H1 (cell line): Measurements from ENCODE around the gene PRDX3. TPM values are rescaled to one million over a fixed set of nuclear protein-coding genes. Genes with fewer than 3 reads are reported as not detected.

Experiments
- ATF2 ChIP-seq: IDR thresholded peaks from 2 replicates; pipeline ENCODE4 v1.6.1; 2012; ENCODE audit warnings: low read length, inconsistent platforms
- ATF3 ChIP-seq: IDR thresholded peaks from 2 replicates; pipeline ENCODE4 v1.6.1; 2011; ENCODE audit warnings: low read depth, mild to moderate bottlenecking, low read length; ENCODE audit not compliant: insufficient read depth
- BRCA1 ChIP-seq: IDR thresholded peaks from 2 replicates; pipeline ENCODE4 v1.6.1; 2012; ENCODE audit warnings: low read depth, low read length, improper control_type of control experiment
- CHD2 ChIP-seq: IDR thresholded peaks from 2 replicates; pipeline ENCODE4 v1.6.1; 2012; ENCODE audit warnings: low read length, improper control_type of control experiment
- CTCF ChIP-seq, 3 experiments: IDR thresholded peaks; 1 replicate in 2 of 3; 2 replicates in 1 of 3; pipeline versions ENCODE4 v1.5.1 to v1.6.1; 2011; ENCODE audit warnings: low read length in 3 of 3, mild to moderate bottlenecking in 3 of 3, inconsistent platforms in 2 of 3, low read depth in 1 of 3, moderate library complexity in 1 of 3; ENCODE audit not compliant: insufficient read depth in 1 of 3; ENCODE audit errors: control extremely low read depth in 1 of 3
- EZH2 ChIP-seq: fragments of 200-600 bp; sonication (generic); IDR thresholded peaks from 2 replicates; pipeline ENCODE4 v1.7.1; 2012; ENCODE audit warnings: low read depth, mild to moderate bottlenecking, moderate library complexity, low read length, inconsistent platforms; ENCODE audit not compliant: severe bottlenecking
- FOSL1 ChIP-seq: IDR thresholded peaks from 2 replicates; pipeline ENCODE4 v1.6.1; 2011; ENCODE audit warnings: mild to moderate bottlenecking, low read depth, low read length, moderate library complexity; ENCODE audit not compliant: insufficient read depth
- GTF2F1 ChIP-seq: IDR thresholded peaks from 2 replicates; pipeline ENCODE4 v1.6.1; 2012; ENCODE audit warnings: low read depth, low read length, improper control_type of control experiment, borderline replicate concordance
- HDAC6 ChIP-seq: IDR thresholded peaks from one replicate; pipeline ENCODE4 v1.7.1; 2012; ENCODE audit warnings: low read depth, mild to moderate bottlenecking, inconsistent platforms, low read length, moderate library complexity
- JUND ChIP-seq: IDR thresholded peaks from 2 replicates; pipeline ENCODE4 v1.6.1; 2011; ENCODE audit warnings: mild to moderate bottlenecking, improper control_type of control experiment, low read length
- KDM4A ChIP-seq: IDR thresholded peaks from one replicate; pipeline ENCODE4 v1.7.1; 2012; ENCODE audit warnings: low read depth, mild to moderate bottlenecking, moderate library complexity, low read length, inconsistent platforms; ENCODE audit not compliant: severe bottlenecking
- MAX ChIP-seq: IDR thresholded peaks from 2 replicates; pipeline ENCODE4 v1.6.1; 2012; ENCODE audit warnings: inconsistent platforms
- NANOG ChIP-seq: IDR thresholded peaks from 2 replicates; pipeline ENCODE4 v1.6.1; 2011; ENCODE audit warnings: low read length, low read depth, mild to moderate bottlenecking, inconsistent platforms; ENCODE audit not compliant: insufficient read depth, poor library complexity, severe bottlenecking
- POLR2AphosphoS5 ChIP-seq: IDR thresholded peaks from 2 replicates; pipeline ENCODE4 v1.6.1; 2011; ENCODE audit warnings: low read depth, low read length
- SIRT6 ChIP-seq: IDR thresholded peaks from one replicate; pipeline ENCODE4 v1.7.1; 2012; ENCODE audit warnings: low read length, inconsistent platforms
- SP2 ChIP-seq: IDR thresholded peaks from 2 replicates; pipeline ENCODE4 v1.6.1; 2012; ENCODE audit warnings: mild to moderate bottlenecking, low read length, inconsistent platforms
- SRF ChIP-seq: IDR thresholded peaks from 2 replicates; pipeline ENCODE4 v1.6.1; 2011; ENCODE audit warnings: mild to moderate bottlenecking, low read depth, low read length, moderate library complexity
- TBP ChIP-seq: IDR thresholded peaks from 2 replicates; pipeline ENCODE4 v1.6.1; 2011; ENCODE audit warnings: low read depth, low read length, improper control_type of control experiment
- YY1 ChIP-seq: IDR thresholded peaks from 2 replicates; pipeline ENCODE4 v1.6.1; 2011; ENCODE audit warnings: low read depth, mild to moderate bottlenecking, low read length
- polyA plus RNA-seq, 7 experiments: library from polyadenylated mRNA; depleted of rRNA in 3 of 7; stranded (reverse) in 5 of 7; unstranded in 2 of 7; fragments of >200 nt in 5 of 7; fragments of 200-250 nt in 2 of 7; gene quantifications; 1 replicate in 5 of 7; 2 replicates in 1 of 7; 4 replicates in 1 of 7; pipeline versions ENCODE4 v1.2.1 to v1.2.3, GENCODE V29; 2011 to 2013; ENCODE audit warnings: missing spikeins in 2 of 7, mixed read lengths in 2 of 7
- total RNA-seq: library from RNA; stranded (reverse); fragmentation: NEBNext Ultra II Directional; extraction: Animal tissue kit (Norgen Biotek cat#: 25700); gene quantifications from 2 replicates; pipeline ENCODE4 v1.2.1, GENCODE V29; 2021

The PRDX3 gene
- total and polyA plus RNA-seq, 2 of the 8 experiments (the other 6 are each of a cell fraction or from before 2014, with no cell fraction given) = 201 to 208 TPM

GRCh38 chr10:119178372-119179119 lies at the start of gene PRDX3 (continued):
- TF ChIP-seq BRCA1 (no peak), JUND (no peak), HDAC6 (no peak), SRF (no peak), YY1 (peak; percentile 95), POLR2AphosphoS5 (peak; percentile 95), TBP (peak; percentile 79; the same call in 1 of the 2 replicates), MAX (peak; percentile 65; the same call in 1 of the 2 replicates), GTF2F1 (peak; percentile 42; the same call in 1 of the 2 replicates), NANOG (no peak), KDM4A (peak; percentile 80), ATF3 (no peak), ATF2 (no peak), EZH2 (no peak), CHD2 (no peak), CTCF (IDR thresholded peaks at IDR 0.05; ENCODE audit: control extremely low read depth in 1 of 3, insufficient read depth in 1 of 3, low read depth in 1 of 3, low read length in 3 of 3) (no peak), SIRT6 (no peak), SP2 (no peak), FOSL1 (no peak)
